Measurements from ENCODE around the gene ATG2A.
A peak's percentile ranks its signal among the peaks of the same experiment; 100 is the strongest.

The ATG2A gene

GRCh38 chr11:64900774-64901173 lies 16.2 kb downstream of the ATG2A start:
- DNase-seq = no peak

GRCh38 chr11:64900263-64900678 lies 16.7 kb downstream of the ATG2A start:
- no peak for DNase-seq

GRCh38 chr11:64898541-64898940 lies 18.5 kb downstream of the ATG2A start:
- DNase-seq = no peak

- no peak for DNase-seq
Observed at GRCh38 chr11:64898076-64898445, 18.9 kb downstream of the ATG2A start.

GRCh38 chr11:64897381-64898075 lies 19.5 kb downstream of the ATG2A start:
- no peak for DNase-seq

- DNase-seq = no peak
Observed at GRCh38 chr11:64896448-64897022, 20.5 kb downstream of the ATG2A start.

GRCh38 chr11:64894812-64895452 lies 22.1 kb downstream of the ATG2A start:
- no peak for DNase-seq

GRCh38 chr11:64894070-64894811 lies 22.8 kb downstream of the ATG2A start:
- DNase-seq = peak; percentile 45

- DNase-seq = no peak
Observed at GRCh38 chr11:64893194-64894069, 23.6 kb downstream of the ATG2A start.

- no peak for DNase-seq
Observed at GRCh38 chr11:64892838-64893193, 24.2 kb downstream of the ATG2A start.

GRCh38 chr11:64892411-64892831 lies 24.6 kb downstream of the ATG2A start:
- DNase-seq = no peak

GRCh38 chr11:64891880-64892279 lies 25.1 kb downstream of the ATG2A start:
- no peak for DNase-seq

- no peak for DNase-seq
Observed at GRCh38 chr11:64891215-64891848, 25.7 kb downstream of the ATG2A start.

- DNase-seq = no peak
Observed at GRCh38 chr11:64890522-64890939, 26.5 kb downstream of the ATG2A start.

- no peak for DNase-seq
Observed at GRCh38 chr11:64888729-64889511, 28.1 kb downstream of the ATG2A start.

- no peak for DNase-seq
Observed at GRCh38 chr11:64888406-64888728, 28.6 kb downstream of the ATG2A start.

- peak; percentile 60 for DNase-seq
Observed at GRCh38 chr11:64887757-64888405, 29.1 kb downstream of the ATG2A start.

GRCh38 chr11:64887234-64887756 lies 29.7 kb downstream of the ATG2A start:
- DNase-seq = no peak

- DNase-seq = no peak
Observed at GRCh38 chr11:64885367-64886286, 31.4 kb downstream of the ATG2A start.

- no peak for DNase-seq
Observed at GRCh38 chr11:64884019-64884418, 33.0 kb downstream of the ATG2A start.
